ENCODE data around the gene CHST1.

CHST1 gene

DNA sequence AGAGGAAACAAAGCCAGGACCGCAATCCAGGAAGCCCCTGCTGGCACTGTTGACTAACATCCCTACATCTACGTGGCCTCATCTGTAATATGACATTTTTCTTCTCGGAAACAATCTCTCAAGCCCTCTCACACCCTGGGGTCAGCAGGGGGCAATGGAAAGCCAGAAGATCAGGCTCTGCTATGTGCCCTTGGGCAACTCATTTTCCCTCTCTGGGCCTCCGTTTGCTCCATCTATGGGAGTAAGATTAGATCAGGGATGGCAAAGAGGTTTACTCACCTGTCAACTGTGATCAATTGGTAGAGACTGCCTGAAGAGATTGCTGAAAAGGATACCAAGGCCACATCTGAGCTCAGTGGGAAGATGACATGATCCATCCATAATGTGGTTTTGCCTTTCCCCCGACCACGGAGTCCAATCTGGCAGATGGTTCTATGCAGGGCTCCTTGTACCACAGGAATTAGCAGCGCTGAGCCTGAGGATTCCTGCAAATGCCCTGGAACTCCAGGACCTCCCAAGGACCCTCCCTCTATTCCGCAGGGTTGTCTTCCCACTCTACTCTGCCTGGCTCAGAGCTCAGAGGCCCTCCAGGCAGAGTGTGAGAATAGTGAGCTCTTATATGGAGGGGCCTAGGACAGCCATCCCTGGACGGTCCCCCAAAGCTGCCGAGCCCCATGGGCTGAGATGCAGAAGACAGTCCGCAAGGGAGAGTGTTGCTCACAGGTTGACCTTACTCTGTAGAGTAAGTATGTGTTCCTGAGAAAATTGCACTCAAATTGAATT is 66.1 kb downstream of the CHST1 start:
- DNase-seq = no peak

Measured in RPMI8226 (cell line).